GM12874 (cell line): ENCODE measurements around the gene C10orf90.

Experiments used
- TF ChIP-seq, protein P1 (sequence below): IDR thresholded peaks from 2 replicates; pipeline ENCODE4 v1.5.1; 2011; ENCODE audit warnings: low read depth, mild to moderate bottlenecking, control low read depth, low read length, moderate library complexity; ENCODE audit not compliant: insufficient read depth

C10orf90 gene

GRCh38 chr10:126702181-126702580 is 31.7 kb upstream of the C10orf90 start:
- TF ChIP-seq, protein P1, sequence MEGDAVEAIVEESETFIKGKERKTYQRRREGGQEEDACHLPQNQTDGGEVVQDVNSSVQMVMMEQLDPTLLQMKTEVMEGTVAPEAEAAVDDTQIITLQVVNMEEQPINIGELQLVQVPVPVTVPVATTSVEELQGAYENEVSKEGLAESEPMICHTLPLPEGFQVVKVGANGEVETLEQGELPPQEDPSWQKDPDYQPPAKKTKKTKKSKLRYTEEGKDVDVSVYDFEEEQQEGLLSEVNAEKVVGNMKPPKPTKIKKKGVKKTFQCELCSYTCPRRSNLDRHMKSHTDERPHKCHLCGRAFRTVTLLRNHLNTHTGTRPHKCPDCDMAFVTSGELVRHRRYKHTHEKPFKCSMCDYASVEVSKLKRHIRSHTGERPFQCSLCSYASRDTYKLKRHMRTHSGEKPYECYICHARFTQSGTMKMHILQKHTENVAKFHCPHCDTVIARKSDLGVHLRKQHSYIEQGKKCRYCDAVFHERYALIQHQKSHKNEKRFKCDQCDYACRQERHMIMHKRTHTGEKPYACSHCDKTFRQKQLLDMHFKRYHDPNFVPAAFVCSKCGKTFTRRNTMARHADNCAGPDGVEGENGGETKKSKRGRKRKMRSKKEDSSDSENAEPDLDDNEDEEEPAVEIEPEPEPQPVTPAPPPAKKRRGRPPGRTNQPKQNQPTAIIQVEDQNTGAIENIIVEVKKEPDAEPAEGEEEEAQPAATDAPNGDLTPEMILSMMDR: no peak

DNA sequence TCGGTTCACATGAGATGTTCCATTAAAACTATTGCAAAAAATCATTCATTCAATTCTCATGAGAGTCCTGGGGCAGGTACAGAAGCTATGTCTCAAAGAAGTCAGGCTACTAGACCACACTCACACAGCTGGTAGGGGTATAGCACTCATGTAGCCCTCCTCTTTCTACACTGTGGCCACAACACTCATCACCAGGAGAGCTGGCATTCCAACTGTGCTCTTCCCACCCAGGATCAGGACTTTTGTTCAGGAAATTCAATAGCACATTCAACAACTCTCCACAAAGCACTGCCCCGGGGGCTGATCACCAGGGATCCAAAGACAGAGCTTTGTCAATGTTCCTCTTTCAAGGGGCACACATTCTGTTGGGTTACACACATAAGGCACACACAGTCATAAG is 31.0 kb upstream of the C10orf90 start:
- TF ChIP-seq, protein P1: no peak

GRCh38 chr10:126696684-126697083 is 26.2 kb upstream of the C10orf90 start:
- TF ChIP-seq, protein P1: no peak

DNA sequence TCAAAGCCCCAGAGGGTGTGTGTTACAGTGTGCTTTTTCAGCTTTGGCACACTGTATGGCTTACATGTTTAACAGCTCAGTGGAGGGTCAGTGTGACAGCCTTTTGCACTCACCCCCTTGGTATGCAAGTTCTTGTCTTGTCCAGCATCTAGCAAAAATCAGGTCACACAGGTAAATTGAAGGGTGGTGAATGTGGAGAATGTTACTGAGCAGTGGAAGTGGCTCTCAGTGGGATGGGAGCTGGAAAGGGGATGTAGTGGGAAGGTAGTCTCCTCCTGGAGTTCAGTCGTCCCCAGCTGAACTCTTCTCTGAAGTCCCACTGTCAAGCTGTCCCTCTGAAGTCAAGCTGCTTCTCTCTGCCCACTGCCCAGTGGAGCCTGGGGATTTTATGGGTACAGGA is 21.0 kb upstream of the C10orf90 start:
- TF ChIP-seq, protein P1: no peak

- TF ChIP-seq, protein P1: no peak
Measured at GRCh38 chr10:126690534-126690933, 20.0 kb upstream of the C10orf90 start.

DNA sequence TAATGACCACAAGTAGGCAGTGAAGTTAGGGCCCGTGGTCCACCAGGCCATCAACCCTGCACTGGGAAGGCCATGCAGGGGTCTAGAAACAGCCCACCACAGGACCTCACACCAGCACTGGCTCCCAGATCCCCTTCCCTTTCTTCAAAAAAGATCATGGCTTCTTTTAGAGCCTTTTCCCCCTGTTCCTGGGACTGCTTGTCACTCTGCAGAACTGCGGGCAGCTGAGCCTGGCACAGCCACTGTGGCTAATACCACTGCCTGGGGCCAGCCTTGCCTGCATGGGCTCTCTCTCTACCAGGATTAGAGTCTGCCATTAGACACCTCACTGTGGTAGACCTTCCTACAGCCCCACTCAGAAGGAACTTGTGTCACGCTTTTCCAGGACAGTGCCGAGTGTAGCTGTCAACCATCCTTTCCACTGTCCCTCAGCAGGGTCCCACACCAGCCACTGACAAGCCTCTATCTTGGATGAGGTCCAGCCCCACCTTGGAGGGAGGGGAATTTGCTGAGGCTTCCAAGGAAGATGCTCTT is 19.0 kb upstream of the C10orf90 start:
- TF ChIP-seq, protein P1: no peak

DNA sequence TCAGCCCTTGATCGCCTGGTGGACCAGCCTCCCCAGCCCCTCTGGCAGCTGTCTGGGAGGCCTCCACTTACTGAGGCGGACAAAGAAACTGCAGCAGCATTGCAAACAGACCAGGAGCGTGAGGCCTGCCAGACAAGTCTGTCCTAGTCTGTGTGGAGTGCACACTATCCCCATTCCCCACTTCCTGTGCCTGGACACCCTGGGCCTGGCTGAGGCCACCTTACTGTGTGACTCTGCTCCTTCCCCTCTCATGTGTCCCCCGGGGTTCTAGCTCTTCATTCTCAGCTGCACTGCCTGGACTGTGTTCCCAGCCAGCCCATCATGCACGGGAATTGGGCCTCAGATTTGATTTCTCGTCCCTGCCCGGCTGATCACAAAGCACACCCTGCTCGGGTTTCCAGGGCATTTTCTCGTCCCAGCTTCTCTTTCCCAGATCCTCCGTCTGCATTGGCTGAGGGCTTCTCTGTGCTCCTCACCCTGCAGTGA is 16.7 kb upstream of the C10orf90 start:
- TF ChIP-seq, protein P1: no peak
